Measurements from ENCODE around the gene SLC24A5.

The SLC24A5 gene

GRCh38 chr15:48089702-48090101 is 31.1 kb upstream of the SLC24A5 start:
- H3K27ac ChIP-seq (ENCODE audit: low read depth, low read length): no peak overlapping the region
- no peaks in the 10 kb centered on the region for H3K4me1 ChIP-seq (ENCODE audit: control insufficient read depth in 1 of 2, insufficient read depth in 2 of 2, low read length in 2 of 2)
- no peaks in the 10 kb centered on the region for H3K9me3 ChIP-seq (ENCODE audit: control insufficient read depth in 1 of 2, low read length in 2 of 2)

GRCh38 chr15:48090115-48090514 is 30.7 kb upstream of the SLC24A5 start:
- Histone ChIP-seq H3K27me3 (ENCODE audit: control insufficient read depth in 1 of 2, insufficient read depth in 2 of 2, low read length in 2 of 2) (peaks cover 0 to 2% of the 10 kb centered on the region in 2 donors), H3K9me3 (ENCODE audit: control insufficient read depth in 1 of 2, low read length in 2 of 2) (no peaks in the 10 kb centered on the region), H3K4me3 (ENCODE audit: low read depth in 1 of 2, low read length in 2 of 2) (no peak overlapping the region), H3K4me1 (ENCODE audit: control insufficient read depth in 1 of 2, insufficient read depth in 2 of 2, low read length in 2 of 2) (no peaks in the 10 kb centered on the region), H3K9ac (ENCODE audit: low read depth in 1 of 2, low read length in 2 of 2) (no peak overlapping the region), H3K27ac (ENCODE audit: low read depth, low read length) (no peak overlapping the region), H3K36me3 (ENCODE audit: control insufficient read depth in 1 of 2, insufficient read depth in 2 of 2, low read length in 2 of 2) (no peaks in the 10 kb centered on the region)

More at GRCh38 chr15:48089702-48090101, 31.1 kb upstream of the SLC24A5 start:
- H3K27me3 ChIP-seq (ENCODE audit: control insufficient read depth in 1 of 2, insufficient read depth in 2 of 2, low read length in 2 of 2): no peaks in the 10 kb centered on the region
- H3K36me3 ChIP-seq (ENCODE audit: control insufficient read depth in 1 of 2, insufficient read depth in 2 of 2, low read length in 2 of 2): no peaks in the 10 kb centered on the region
- no peak overlapping the region for H3K9ac ChIP-seq (ENCODE audit: low read depth in 1 of 2, low read length in 2 of 2)
- H3K4me3 ChIP-seq (ENCODE audit: low read depth in 1 of 2, low read length in 2 of 2): no peak overlapping the region

GRCh38 chr15:48090666-48091065 is 30.1 kb upstream of the SLC24A5 start:
- Histone ChIP-seq H3K9ac (ENCODE audit: low read depth in 1 of 2, low read length in 2 of 2) (no peak overlapping the region), H3K4me3 (ENCODE audit: low read depth in 1 of 2, low read length in 2 of 2) (no peak overlapping the region), H3K4me1 (ENCODE audit: control insufficient read depth in 1 of 2, insufficient read depth in 2 of 2, low read length in 2 of 2) (no peaks in the 10 kb centered on the region), H3K36me3 (ENCODE audit: control insufficient read depth in 1 of 2, insufficient read depth in 2 of 2, low read length in 2 of 2) (no peaks in the 10 kb centered on the region), H3K9me3 (ENCODE audit: control insufficient read depth in 1 of 2, low read length in 2 of 2) (no peaks in the 10 kb centered on the region), H3K27me3 (ENCODE audit: control insufficient read depth in 1 of 2, insufficient read depth in 2 of 2, low read length in 2 of 2) (peaks cover 0 to 2% of the 10 kb centered on the region in 2 donors), H3K27ac (ENCODE audit: low read depth, low read length) (no peak overlapping the region)

GRCh38 chr15:48091522-48091921 is 29.3 kb upstream of the SLC24A5 start:
- no peaks in the 10 kb centered on the region for H3K36me3 ChIP-seq (ENCODE audit: control insufficient read depth in 1 of 2, insufficient read depth in 2 of 2, low read length in 2 of 2)
- H3K9ac ChIP-seq (ENCODE audit: low read depth in 1 of 2, low read length in 2 of 2): no peak overlapping the region
- H3K27ac ChIP-seq (ENCODE audit: low read depth, low read length): no peak overlapping the region
- no peaks in the 10 kb centered on the region for H3K4me1 ChIP-seq (ENCODE audit: control insufficient read depth in 1 of 2, insufficient read depth in 2 of 2, low read length in 2 of 2)
- no peaks in the 10 kb centered on the region for H3K9me3 ChIP-seq (ENCODE audit: control insufficient read depth in 1 of 2, low read length in 2 of 2)
- H3K27me3 ChIP-seq (ENCODE audit: control insufficient read depth in 1 of 2, insufficient read depth in 2 of 2, low read length in 2 of 2): peaks cover 0 to 2% of the 10 kb centered on the region in 2 donors
- no peak overlapping the region for H3K4me3 ChIP-seq (ENCODE audit: low read depth in 1 of 2, low read length in 2 of 2)

- H3K9ac ChIP-seq (ENCODE audit: low read depth in 1 of 2, low read length in 2 of 2): no peak overlapping the region
- no peaks in the 10 kb centered on the region for H3K9me3 ChIP-seq (ENCODE audit: control insufficient read depth in 1 of 2, low read length in 2 of 2)
- H3K36me3 ChIP-seq (ENCODE audit: control insufficient read depth in 1 of 2, insufficient read depth in 2 of 2, low read length in 2 of 2): no peaks in the 10 kb centered on the region
- H3K4me1 ChIP-seq (ENCODE audit: control insufficient read depth in 1 of 2, insufficient read depth in 2 of 2, low read length in 2 of 2): no peaks in the 10 kb centered on the region
- H3K4me3 ChIP-seq (ENCODE audit: low read depth in 1 of 2, low read length in 2 of 2): no peak overlapping the region
- H3K27me3 ChIP-seq (ENCODE audit: control insufficient read depth in 1 of 2, insufficient read depth in 2 of 2, low read length in 2 of 2): peaks cover 0 to 2% of the 10 kb centered on the region in 2 donors
- H3K27ac ChIP-seq (ENCODE audit: low read depth, low read length): no peak overlapping the region
Measured at GRCh38 chr15:48096355-48096786, 24.4 kb upstream of the SLC24A5 start.

GRCh38 chr15:48096813-48097212 is 24.0 kb upstream of the SLC24A5 start:
- Histone ChIP-seq H3K4me3 (ENCODE audit: low read depth in 1 of 2, low read length in 2 of 2) (no peak overlapping the region), H3K9ac (ENCODE audit: low read depth in 1 of 2, low read length in 2 of 2) (no peak overlapping the region), H3K36me3 (ENCODE audit: control insufficient read depth in 1 of 2, insufficient read depth in 2 of 2, low read length in 2 of 2) (no peaks in the 10 kb centered on the region), H3K27ac (ENCODE audit: low read depth, low read length) (no peak overlapping the region), H3K4me1 (ENCODE audit: control insufficient read depth in 1 of 2, insufficient read depth in 2 of 2, low read length in 2 of 2) (no peaks in the 10 kb centered on the region), H3K27me3 (ENCODE audit: control insufficient read depth in 1 of 2, insufficient read depth in 2 of 2, low read length in 2 of 2) (peaks cover 0 to 2% of the 10 kb centered on the region in 2 donors), H3K9me3 (ENCODE audit: control insufficient read depth in 1 of 2, low read length in 2 of 2) (no peaks in the 10 kb centered on the region)

GRCh38 chr15:48097264-48097663 is 23.5 kb upstream of the SLC24A5 start:
- Histone ChIP-seq H3K36me3 (ENCODE audit: control insufficient read depth in 1 of 2, insufficient read depth in 2 of 2, low read length in 2 of 2) (no peaks in the 10 kb centered on the region), H3K4me3 (ENCODE audit: low read depth in 1 of 2, low read length in 2 of 2) (no peak overlapping the region), H3K4me1 (ENCODE audit: control insufficient read depth in 1 of 2, insufficient read depth in 2 of 2, low read length in 2 of 2) (no peaks in the 10 kb centered on the region), H3K9me3 (ENCODE audit: control insufficient read depth in 1 of 2, low read length in 2 of 2) (no peaks in the 10 kb centered on the region), H3K27ac (ENCODE audit: low read depth, low read length) (no peak overlapping the region), H3K27me3 (ENCODE audit: control insufficient read depth in 1 of 2, insufficient read depth in 2 of 2, low read length in 2 of 2) (peaks cover 0 to 2% of the 10 kb centered on the region in 2 donors), H3K9ac (ENCODE audit: low read depth in 1 of 2, low read length in 2 of 2) (no peak overlapping the region)

- H3K36me3 ChIP-seq (ENCODE audit: control insufficient read depth in 1 of 2, insufficient read depth in 2 of 2, low read length in 2 of 2): no peaks in the 10 kb centered on the region
- H3K9ac ChIP-seq (ENCODE audit: low read depth in 1 of 2, low read length in 2 of 2): no peak overlapping the region
- H3K27me3 ChIP-seq (ENCODE audit: control insufficient read depth in 1 of 2, insufficient read depth in 2 of 2, low read length in 2 of 2): no peaks in the 10 kb centered on the region
- H3K27ac ChIP-seq (ENCODE audit: low read depth, low read length): no peak overlapping the region
- no peak overlapping the region for H3K4me3 ChIP-seq (ENCODE audit: low read depth in 1 of 2, low read length in 2 of 2)
- no peaks in the 10 kb centered on the region for H3K4me1 ChIP-seq (ENCODE audit: control insufficient read depth in 1 of 2, insufficient read depth in 2 of 2, low read length in 2 of 2)
- H3K9me3 ChIP-seq (ENCODE audit: control insufficient read depth in 1 of 2, low read length in 2 of 2): no peaks in the 10 kb centered on the region
Measured at GRCh38 chr15:48101376-48101961, 19.3 kb upstream of the SLC24A5 start.

GRCh38 chr15:48102167-48102566 is 18.6 kb upstream of the SLC24A5 start:
- H3K27me3 ChIP-seq (ENCODE audit: control insufficient read depth in 1 of 2, insufficient read depth in 2 of 2, low read length in 2 of 2): no peaks in the 10 kb centered on the region
- H3K4me3 ChIP-seq (ENCODE audit: low read depth in 1 of 2, low read length in 2 of 2): no peak overlapping the region
- H3K9me3 ChIP-seq (ENCODE audit: control insufficient read depth in 1 of 2, low read length in 2 of 2): no peaks in the 10 kb centered on the region
- no peaks in the 10 kb centered on the region for H3K36me3 ChIP-seq (ENCODE audit: control insufficient read depth in 1 of 2, insufficient read depth in 2 of 2, low read length in 2 of 2)
- H3K9ac ChIP-seq (ENCODE audit: low read depth in 1 of 2, low read length in 2 of 2): no peak overlapping the region
- H3K4me1 ChIP-seq (ENCODE audit: control insufficient read depth in 1 of 2, insufficient read depth in 2 of 2, low read length in 2 of 2): no peaks in the 10 kb centered on the region
- H3K27ac ChIP-seq (ENCODE audit: low read depth, low read length): no peak overlapping the region

- H3K4me1 ChIP-seq (ENCODE audit: control insufficient read depth in 1 of 2, insufficient read depth in 2 of 2, low read length in 2 of 2): no peaks in the 10 kb centered on the region
- H3K36me3 ChIP-seq (ENCODE audit: control insufficient read depth in 1 of 2, insufficient read depth in 2 of 2, low read length in 2 of 2): no peaks in the 10 kb centered on the region
- H3K27ac ChIP-seq (ENCODE audit: low read depth, low read length): no peak overlapping the region
- no peak overlapping the region for H3K4me3 ChIP-seq (ENCODE audit: low read depth in 1 of 2, low read length in 2 of 2)
- no peaks in the 10 kb centered on the region for H3K27me3 ChIP-seq (ENCODE audit: control insufficient read depth in 1 of 2, insufficient read depth in 2 of 2, low read length in 2 of 2)
- no peaks in the 10 kb centered on the region for H3K9me3 ChIP-seq (ENCODE audit: control insufficient read depth in 1 of 2, low read length in 2 of 2)
- no peak overlapping the region for H3K9ac ChIP-seq (ENCODE audit: low read depth in 1 of 2, low read length in 2 of 2)
Measured at GRCh38 chr15:48103647-48104046, 17.1 kb upstream of the SLC24A5 start.

GRCh38 chr15:48105936-48106335 is 14.9 kb upstream of the SLC24A5 start:
- no peaks in the 10 kb centered on the region for H3K27me3 ChIP-seq (ENCODE audit: control insufficient read depth in 1 of 2, insufficient read depth in 2 of 2, low read length in 2 of 2)
- no peaks in the 10 kb centered on the region for H3K4me1 ChIP-seq (ENCODE audit: control insufficient read depth in 1 of 2, insufficient read depth in 2 of 2, low read length in 2 of 2)
- H3K36me3 ChIP-seq (ENCODE audit: control insufficient read depth in 1 of 2, insufficient read depth in 2 of 2, low read length in 2 of 2): no peaks in the 10 kb centered on the region
- H3K9ac ChIP-seq (ENCODE audit: low read depth in 1 of 2, low read length in 2 of 2): no peak overlapping the region
- H3K9me3 ChIP-seq (ENCODE audit: control insufficient read depth in 1 of 2, low read length in 2 of 2): no peaks in the 10 kb centered on the region
- no peak overlapping the region for H3K4me3 ChIP-seq (ENCODE audit: low read depth in 1 of 2, low read length in 2 of 2)
- H3K27ac ChIP-seq (ENCODE audit: low read depth, low read length): no peak overlapping the region
